Mucosa of descending colon (tissue), 3 donors: ENCODE results near the gene RNU6-9. TPM values are rescaled to one million over a fixed set of nuclear protein-coding genes. Genes with fewer than 3 reads are reported as not detected.

ENCODE experiments used
- ATAC-seq: fragments of 200-7000 bp; cut with Tn5 transposase; one replicate; pipeline ENCODE4 v1.9.1; 2020; ENCODE audit warnings: mild to moderate bottlenecking, moderate library complexity
- DNase-seq, 3 donors: peaks; one replicate each; pipeline ENCODE4 v3.0.0-alpha.2; 2020
- H3K36me3 ChIP-seq: fragments of 200-600 bp; one replicate; pipeline ENCODE4 v1.8.0; 2021; ENCODE audit warnings: low read depth, mild to moderate bottlenecking
- H3K4me1 ChIP-seq: fragments of 200-600 bp; one replicate; pipeline ENCODE4 v1.8.0; 2021; ENCODE audit warnings: low read depth, mild to moderate bottlenecking
- H3K4me3 ChIP-seq: fragments of 200-600 bp; one replicate; pipeline ENCODE4 v1.8.0; 2021; ENCODE audit warnings: mild to moderate bottlenecking
- H3K9me3 ChIP-seq: fragments of 200-600 bp; one replicate; pipeline ENCODE4 v1.8.0; 2021; ENCODE audit warnings: mild to moderate bottlenecking
- intact Hi-C, 2 donors: fragments of 100-400 bp; cut with DNase I in 1 of 2; cut with micrococcal nuclease in 1 of 2; formaldehyde crosslinking; loops; one replicate each; pipeline versions ENCODE4 v1.11.0 to v1.11.1; 2022; cut with DNase I, micrococcal nuclease
- total RNA-seq, 3 donors: library from RNA; stranded (reverse); fragmentation: NEBNext Ultra II Directional in 2 of 3; extraction: Animal tissue kit (Norgen Biotek cat#: 25700) in 2 of 3; gene quantifications; one replicate each; pipeline versions ENCODE4 v1.2.1 to v1.2.4, GENCODE V29; 2021 to 2023
- TF ChIP-seq, protein P1 (sequence below): fragments of 200-600 bp; IDR thresholded peaks from one replicate; pipeline ENCODE4 v1.8.0; 2022; ENCODE audit warnings: antibody characterized with exemption, mild to moderate bottlenecking
- donor health status: DM: no; HTN: no; CAD: no; lungs with moderate emphysema.
- donor health status: DM: no; HTN: no; CAD: no.
- donor health status: DM: no; HTN: yes; CAD: no.

The RNU6-9 gene
- total RNA-seq, 3 donors from 2014 or later: not detected

- TF ChIP-seq, protein P1, sequence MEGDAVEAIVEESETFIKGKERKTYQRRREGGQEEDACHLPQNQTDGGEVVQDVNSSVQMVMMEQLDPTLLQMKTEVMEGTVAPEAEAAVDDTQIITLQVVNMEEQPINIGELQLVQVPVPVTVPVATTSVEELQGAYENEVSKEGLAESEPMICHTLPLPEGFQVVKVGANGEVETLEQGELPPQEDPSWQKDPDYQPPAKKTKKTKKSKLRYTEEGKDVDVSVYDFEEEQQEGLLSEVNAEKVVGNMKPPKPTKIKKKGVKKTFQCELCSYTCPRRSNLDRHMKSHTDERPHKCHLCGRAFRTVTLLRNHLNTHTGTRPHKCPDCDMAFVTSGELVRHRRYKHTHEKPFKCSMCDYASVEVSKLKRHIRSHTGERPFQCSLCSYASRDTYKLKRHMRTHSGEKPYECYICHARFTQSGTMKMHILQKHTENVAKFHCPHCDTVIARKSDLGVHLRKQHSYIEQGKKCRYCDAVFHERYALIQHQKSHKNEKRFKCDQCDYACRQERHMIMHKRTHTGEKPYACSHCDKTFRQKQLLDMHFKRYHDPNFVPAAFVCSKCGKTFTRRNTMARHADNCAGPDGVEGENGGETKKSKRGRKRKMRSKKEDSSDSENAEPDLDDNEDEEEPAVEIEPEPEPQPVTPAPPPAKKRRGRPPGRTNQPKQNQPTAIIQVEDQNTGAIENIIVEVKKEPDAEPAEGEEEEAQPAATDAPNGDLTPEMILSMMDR: no peak
- intact Hi-C loops: loop anchor here in 1 of 2 donors (10.0 kb wide), 1 partner anchor 130 kb away; the partner anchor contains the start of gene WDR18
Observed at GRCh38 chr19:854549-854948, 38.7 kb upstream of the RNU6-9 start.

DNA sequence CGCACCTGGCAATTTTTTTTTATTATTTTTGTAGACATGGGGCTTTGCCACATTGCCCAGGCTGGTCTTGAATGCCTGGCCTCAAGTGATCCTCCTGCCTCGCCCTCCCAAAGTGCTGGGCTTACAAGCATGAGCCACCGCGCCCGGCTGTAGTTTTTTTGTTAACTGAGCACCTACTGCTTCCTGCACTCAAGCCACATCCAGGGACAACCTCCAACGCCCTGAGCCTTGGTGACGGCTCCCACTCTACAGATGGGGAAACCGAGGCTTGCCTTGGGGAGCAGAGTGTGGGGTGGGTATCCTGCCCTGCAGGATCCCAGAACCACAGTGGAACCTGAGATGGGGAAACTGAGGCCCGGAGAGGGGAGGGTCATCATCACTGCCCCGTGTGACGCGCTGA lies 38.1 kb upstream of the RNU6-9 start:
- intact Hi-C loops: loop anchor here in 1 of 2 donors (10.0 kb wide), 1 partner anchor 130 kb away; the partner anchor contains the start of gene WDR18
- peaks cover 3% of the 10 kb centered on the region for H3K4me1 ChIP-seq
- H3K4me3 ChIP-seq: no peak overlapping the region
- TF ChIP-seq, protein P1: no peak
- no peak for ATAC-seq
- H3K9me3 ChIP-seq: no peaks in the 10 kb centered on the region
- DNase-seq: peak in 1 of 3 donors; percentile 30
- H3K36me3 ChIP-seq: no peaks in the 10 kb centered on the region

More at GRCh38 chr19:854549-854948, 38.7 kb upstream of the RNU6-9 start:
- no peaks in the 10 kb centered on the region for H3K9me3 ChIP-seq
- no peak for ATAC-seq
- DNase-seq: no peak
- no peaks in the 10 kb centered on the region for H3K36me3 ChIP-seq
- H3K4me1 ChIP-seq: peaks cover 3% of the 10 kb centered on the region
- H3K4me3 ChIP-seq: no peak overlapping the region

DNA sequence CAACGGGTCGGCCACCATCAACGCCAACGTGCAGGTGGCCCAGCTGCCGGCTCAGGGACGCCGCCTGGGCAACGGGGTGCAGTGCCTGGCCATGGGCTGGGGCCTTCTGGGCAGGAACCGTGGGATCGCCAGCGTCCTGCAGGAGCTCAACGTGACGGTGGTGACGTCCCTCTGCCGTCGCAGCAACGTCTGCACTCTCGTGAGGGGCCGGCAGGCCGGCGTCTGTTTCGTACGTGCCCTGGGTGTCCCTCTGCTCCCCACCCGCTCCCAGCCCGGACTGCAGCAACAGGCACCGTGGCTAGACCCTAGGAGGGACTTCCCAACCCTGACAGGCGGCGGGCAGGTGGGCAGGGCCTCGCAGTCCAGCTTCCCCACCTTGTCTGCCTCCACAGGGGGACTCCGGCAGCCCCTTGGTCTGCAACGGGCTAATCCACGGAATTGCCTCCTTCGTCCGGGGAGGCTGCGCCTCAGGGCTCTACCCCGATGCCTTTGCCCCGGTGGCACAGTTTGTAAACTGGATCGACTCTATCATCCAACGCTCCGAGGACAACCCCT lies 37.6 kb upstream of the RNU6-9 start:
- no peak overlapping the region for H3K4me3 ChIP-seq
- intact Hi-C loops: loop anchor here in 1 of 2 donors (10.0 kb wide), 1 partner anchor 129 kb away; the partner anchor contains the start of gene WDR18
- no peaks in the 10 kb centered on the region for H3K36me3 ChIP-seq
- no peak for ATAC-seq
- H3K9me3 ChIP-seq: no peaks in the 10 kb centered on the region
- DNase-seq: peak in 1 of 3 donors; percentile 52
- TF ChIP-seq, protein P1: no peak
- peaks cover 3% of the 10 kb centered on the region for H3K4me1 ChIP-seq

DNA sequence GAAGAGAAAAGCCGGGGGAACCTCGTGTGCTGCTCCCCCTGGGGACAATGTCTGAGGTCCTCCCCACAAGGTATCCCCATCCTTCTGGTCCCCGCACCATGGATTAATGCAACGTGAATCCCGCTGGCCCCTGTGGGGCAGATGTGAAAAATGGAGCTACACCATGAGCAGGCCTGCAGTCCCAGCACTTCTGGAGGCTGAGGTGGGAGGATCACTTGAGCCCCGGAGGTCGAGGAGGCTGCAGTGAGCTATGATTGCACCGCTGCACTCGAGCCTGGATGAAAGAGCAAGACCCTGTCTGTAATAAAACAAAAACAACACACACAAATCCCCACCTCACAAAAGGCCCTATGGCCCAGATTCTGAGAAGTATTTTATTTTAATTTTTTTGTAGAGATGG lies 35.0 kb upstream of the RNU6-9 start:
- no peak overlapping the region for H3K4me3 ChIP-seq
- no peaks in the 10 kb centered on the region for H3K9me3 ChIP-seq
- intact Hi-C loops: loop anchor here in 1 of 2 donors (10.0 kb wide), 1 partner anchor 127 kb away; the partner anchor contains the start of gene WDR18
- H3K4me1 ChIP-seq: peaks cover 5% of the 10 kb centered on the region
- ATAC-seq: no peak
- no peaks in the 10 kb centered on the region for H3K36me3 ChIP-seq
- TF ChIP-seq, protein P1: no peak
- peak in 1 of 3 donors; percentile 32 for DNase-seq

DNA sequence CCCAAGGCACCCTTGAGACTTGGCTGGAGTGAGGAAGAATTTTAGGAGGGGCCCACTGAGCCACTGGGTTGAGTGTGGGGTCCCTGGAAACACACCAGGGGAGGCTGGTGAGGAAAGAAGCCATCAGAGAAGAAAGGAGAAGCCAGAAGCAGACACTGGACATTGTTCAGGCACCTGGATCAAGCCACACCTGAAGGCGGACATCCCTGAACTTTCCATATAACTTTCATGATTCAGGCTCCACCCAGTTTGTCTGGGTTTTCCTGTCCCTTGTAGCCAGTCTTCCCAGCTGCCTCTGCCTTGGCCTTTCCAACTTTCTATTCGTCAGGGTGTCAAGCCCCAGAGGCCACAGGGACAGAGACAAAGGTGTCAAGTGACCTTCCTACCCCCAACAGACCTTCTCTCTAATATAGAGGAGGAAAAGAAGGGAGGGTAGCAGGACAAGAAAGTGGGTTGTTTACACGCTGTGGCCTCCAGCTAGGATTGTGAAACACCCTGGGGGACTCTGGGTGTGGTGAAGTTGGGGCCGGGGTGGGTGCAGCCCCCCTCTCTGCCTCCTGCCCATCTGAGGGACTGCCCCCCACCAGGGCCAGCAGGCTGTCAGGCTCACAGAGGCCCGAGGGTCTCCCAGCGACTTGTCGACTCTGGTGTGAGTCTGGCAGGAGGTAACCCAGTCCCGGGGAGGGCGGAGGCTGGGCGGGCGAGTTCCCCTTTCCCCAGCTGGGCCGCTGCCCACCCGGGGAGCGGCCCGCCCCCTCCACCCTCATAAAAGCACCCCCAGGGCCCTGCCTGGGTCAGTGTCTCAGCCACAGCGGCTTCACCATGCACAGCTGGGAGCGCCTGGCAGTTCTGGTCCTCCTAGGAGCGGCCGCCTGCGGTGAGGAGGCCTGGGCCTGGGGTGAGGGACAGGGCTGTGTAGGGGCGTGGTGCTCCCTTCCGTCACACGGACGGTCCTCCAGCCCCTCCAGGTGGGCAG lies 34.1 kb upstream of the RNU6-9 start, which contains the start of gene CFD:
Gene CFD (plus strand): TSS at position 797 of the 976 bp plus-strand sequence. CDS start 26 bp downstream, at position 823.
- TF ChIP-seq, protein P1: no peak
- intact Hi-C loops: loop anchor here in 1 of 2 donors (10.0 kb wide), 1 partner anchor 126 kb away; the partner anchor contains the start of gene WDR18
- H3K36me3 ChIP-seq: no peaks in the 10 kb centered on the region
- peak; percentile 4 for ATAC-seq
- no peak within 1 kb of the TSS for H3K4me3 ChIP-seq
- DNase-seq: peak; percentile 52 to 76 (median 69)
- no peaks in the 10 kb centered on the region for H3K9me3 ChIP-seq
- H3K4me1 ChIP-seq: peaks cover 10% of the 10 kb centered on the region
